SW480 (cell line): Measurements from ENCODE around the gene GPR146.

Experiments used
- DNase-seq: peaks from one replicate; pipeline ENCODE4 v3.0.0-alpha.2; 2016; ENCODE audit warnings: low spot score

The GPR146 gene

GRCh38 chr7:1043552-1044188, 676 bp upstream of the GPR146 start:
- DNase-seq: peak; percentile 22

- no peak for DNase-seq
Observed at GRCh38 chr7:1045069-1046063, 1.0 kb downstream of the GPR146 start.

GRCh38 chr7:1046722-1047679, 2.7 kb downstream of the GPR146 start:
- DNase-seq: peak; percentile 37

DNA sequence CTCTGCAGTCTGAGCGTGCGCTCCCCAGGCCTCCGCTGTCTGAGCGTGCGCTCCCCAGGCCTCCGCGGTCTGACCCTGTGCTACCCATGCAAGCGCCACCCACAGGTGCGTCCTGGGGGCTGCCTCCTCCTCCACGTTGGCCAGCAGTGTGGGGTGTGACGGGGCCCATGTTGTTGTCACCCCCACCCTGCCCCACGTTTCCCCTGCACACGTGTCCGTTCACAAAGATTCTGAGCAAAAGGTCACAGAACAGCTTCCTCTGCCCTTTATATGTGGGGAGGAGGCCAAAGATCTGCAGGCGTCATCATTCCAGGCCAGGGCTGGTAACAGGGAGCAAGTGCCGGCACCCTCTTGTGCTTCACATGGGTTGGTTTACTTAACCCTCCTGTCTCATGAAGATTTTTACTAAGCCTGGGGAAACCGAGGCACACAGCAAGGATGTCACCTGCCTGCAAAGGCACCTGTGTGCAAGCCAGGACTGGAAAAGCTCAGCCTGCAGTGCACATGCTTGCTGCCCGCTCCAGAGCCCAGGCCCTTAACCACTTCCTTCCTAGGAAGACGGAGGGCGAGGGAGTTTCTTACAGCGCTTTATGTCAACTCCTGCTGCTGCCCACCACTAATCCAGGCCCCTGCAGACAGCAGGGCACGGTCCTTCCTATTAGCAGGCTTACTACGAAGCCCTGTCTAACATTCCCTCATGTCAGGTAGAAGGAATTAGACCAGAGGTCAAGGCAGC, 4.8 kb downstream of the GPR146 start:
- no peak for DNase-seq

GRCh38 chr7:1049801-1050200, 5.5 kb downstream of the GPR146 start:
- DNase-seq: no peak

GRCh38 chr7:1050254-1050906, 6.0 kb downstream of the GPR146 start:
- no peak for DNase-seq

DNA sequence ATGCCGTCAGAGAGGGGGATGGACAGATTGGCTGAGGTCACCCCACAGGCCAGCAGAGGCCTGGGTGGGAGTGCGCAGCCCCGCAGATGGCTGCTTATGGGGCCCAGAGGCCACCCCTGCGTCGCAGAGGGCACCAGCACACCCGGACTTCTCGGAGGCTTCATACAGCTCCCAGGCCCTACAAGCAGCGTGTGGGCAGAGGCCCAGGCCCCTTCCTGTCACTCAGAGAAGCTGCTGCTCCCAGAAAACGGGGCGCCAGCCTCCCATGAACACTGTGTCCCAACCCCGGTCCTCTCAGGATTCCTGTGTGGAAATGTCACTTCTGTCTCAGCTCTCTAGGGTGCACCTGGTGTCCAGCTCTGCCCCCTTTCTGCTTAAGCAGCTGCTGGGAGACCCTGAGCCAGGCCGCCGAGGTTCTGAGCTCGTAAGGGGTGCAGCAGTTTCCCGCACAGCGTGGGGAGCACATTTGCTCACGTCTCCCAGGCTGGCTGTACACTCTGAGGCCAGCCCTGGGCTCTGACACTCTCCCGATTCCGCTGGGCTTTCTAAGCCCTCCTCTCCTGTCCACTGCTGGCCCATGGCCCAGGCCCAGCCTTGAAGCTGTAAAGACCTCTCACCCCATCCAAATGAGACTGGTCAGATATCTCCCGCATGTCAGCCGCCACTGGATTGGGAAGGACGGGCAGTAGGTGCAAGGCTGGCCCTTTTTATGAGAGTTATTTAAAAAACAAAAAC, 6.8 kb downstream of the GPR146 start:
- DNase-seq: no peak

DNA sequence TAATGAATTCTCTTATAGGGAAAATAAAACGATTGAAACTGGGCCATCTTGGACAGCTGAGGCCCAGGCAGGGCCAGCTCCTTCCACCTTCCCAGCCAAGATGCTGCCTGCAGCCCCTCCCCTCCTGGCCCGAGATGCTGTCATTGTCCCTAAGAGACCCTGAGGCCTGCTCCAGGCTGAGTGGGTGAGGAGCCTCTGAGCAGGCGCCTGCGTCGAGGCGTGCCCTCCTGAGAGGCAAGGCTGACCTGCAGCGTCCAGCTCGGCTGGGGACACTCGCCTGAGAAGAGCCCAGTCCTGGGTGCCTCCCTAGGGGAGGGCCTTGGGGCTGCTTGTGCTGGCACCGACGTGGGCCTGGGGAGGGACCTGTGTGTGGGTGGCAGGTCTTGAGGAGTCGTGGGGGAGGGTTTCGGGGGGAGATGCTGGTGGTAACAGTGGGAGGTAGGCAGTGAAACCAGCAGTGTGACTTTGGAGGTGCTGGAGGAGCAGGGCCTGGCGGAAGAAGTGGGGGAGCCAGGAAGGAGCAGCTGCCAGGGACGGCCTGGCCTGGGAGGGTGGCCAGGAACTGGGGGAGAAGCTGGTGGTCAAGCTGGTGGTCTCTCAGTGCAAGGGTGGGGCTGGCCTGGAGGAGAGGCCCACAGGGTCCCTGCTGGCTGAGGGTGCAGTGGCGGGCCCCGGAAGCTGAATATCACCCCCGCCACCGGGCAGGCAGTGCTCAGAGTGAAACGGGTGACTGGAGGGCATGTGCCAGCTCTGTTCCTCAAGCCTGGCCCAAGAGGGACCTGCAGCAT, 7.9 kb downstream of the GPR146 start:
- DNase-seq: no peak

DNA sequence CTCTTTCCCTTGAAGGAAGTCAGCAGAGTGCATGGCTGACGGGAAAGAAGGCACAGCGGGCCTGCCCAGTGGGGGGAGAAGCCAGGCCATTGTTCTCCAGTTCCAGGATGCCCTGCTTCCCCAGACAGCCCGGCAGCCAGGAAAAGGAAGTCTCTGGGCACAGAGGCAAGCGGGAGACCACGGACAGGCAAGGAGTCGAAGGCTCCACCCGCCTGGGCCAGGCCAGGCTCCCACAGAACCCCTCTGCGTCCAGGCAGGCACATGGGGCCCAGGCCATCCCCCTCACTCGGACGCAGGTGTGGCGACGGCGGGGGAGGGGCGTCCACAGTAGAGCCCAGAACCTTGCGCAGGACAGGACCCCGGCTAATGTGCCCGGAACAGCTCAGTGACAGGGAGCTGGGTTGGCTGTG, 8.7 kb downstream of the GPR146 start:
- DNase-seq: no peak

- DNase-seq: no peak
Observed at GRCh38 chr7:1053816-1054370, 9.5 kb downstream of the GPR146 start.

DNA sequence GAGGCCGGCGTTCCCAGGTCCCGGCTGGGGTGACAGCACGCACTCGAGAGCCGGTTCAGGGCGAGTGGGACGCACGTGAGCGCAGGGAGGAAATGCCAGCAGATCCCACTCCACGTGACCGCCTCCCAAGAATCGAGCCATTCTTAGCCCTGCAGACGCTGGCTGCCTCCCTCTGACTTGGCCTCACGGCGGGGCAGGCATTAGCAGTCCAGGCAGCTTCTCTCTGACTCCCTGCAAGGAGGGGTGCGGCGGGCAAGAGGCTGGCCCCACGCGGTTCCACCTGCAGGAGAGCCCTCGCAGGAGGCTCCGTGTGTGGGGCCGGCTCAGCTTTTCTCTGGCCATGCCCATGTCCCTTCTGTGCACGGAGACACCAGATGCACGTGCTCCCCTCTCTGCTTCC, 10.1 kb downstream of the GPR146 start:
- DNase-seq: no peak

- no peak for DNase-seq
Observed at GRCh38 chr7:1054861-1055450, 10.6 kb downstream of the GPR146 start.

DNA sequence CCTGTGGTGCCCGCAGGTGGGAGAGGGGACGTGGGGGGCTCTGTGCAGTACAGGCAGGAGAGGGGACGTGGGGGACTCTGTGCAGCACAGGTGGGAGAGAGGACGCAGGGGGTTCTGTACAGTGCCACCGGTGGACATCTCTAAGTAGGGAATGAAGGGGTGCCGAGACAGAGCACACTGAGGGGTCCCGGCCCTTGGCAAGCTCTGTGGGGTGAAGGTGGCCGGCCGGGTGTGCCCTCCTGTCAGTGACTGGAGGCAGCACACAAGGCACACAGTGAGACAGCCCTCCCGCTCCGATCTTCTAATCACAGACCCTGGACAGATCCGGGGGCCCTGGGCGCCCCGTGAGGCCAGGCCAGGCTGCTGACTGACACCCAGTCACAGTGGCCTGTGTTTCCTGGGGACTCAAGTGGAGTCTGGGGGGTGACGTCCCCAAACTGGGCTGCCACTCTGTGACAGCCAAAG, 11.2 kb downstream of the GPR146 start:
- no peak for DNase-seq

DNA sequence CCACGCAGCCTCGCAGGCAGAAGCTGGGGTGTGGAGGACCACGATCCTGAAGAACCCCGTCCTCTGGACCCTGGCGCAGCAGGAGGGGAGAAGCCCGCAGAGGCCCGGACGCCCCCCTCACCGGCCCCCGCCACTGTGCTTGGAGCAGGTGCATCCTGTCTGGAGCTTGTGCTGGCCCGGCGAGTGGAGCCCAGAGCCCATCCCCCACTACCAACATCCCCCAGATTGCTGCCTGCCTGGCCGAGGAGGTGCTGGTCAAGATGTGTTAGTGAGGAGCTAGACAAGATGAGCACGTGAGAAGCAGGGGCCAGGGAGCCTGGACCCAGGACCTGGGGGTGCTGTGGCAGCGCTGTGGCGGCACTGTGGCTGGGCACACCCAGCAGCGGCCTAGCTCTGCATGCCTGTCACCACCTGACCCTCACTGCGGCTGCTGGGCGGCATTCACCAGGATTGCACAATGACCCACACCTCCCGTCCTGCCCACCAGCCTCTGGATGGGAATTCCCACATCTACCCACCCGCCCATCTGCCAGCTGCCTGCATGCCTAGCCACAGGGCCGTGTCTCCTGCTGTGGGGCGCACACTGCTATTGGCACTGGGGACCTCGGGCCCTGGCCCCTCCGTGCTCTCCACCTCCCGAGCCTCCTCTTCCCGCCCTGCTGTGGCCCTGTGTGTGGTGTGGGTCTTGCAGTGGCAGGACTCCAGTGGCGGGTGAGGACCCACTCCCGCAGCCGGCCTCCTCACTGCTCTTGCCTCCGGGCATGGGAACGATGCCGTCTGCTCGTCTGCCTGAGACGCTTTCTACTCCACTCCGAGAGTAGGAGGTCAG, 11.8 kb downstream of the GPR146 start:
- DNase-seq: peak; percentile 93

- DNase-seq: no peak
Observed at GRCh38 chr7:1056785-1057410, 12.6 kb downstream of the GPR146 start.

GRCh38 chr7:1057416-1058291, 13.3 kb downstream of the GPR146 start:
- no peak for DNase-seq
